Esophagus muscularis mucosa (tissue), 3 donors: ENCODE results near the gene ZFX.

Source experiments
- CTCF ChIP-seq, 3 experiments: fragments of 200-600 bp in 2 of 3; fragments of 450-650 bp in 1 of 3; sonication (generic) in 2 of 3; IDR thresholded peaks; one replicate each; pipeline ENCODE4 v1.5.1; 2017 to 2019; ENCODE audit warnings: antibody characterized with exemption in 3 of 3, mild to moderate bottlenecking in 2 of 3, moderate library complexity in 1 of 3
- POLR2A ChIP-seq: fragments of 450-650 bp; IDR thresholded peaks from one replicate; pipeline ENCODE4 v1.6.1; 2017; ENCODE audit warnings: antibody characterized with exemption, moderate library complexity, mild to moderate bottlenecking, low read depth

GRCh38 chrX:24173115-24173847 lies 23.8 kb downstream of the ZFX start:
- TF ChIP-seq POLR2A (no peak), CTCF (IDR thresholded peaks at IDR 0.05) (no peak)
